Measurements from ENCODE around the gene PHF13.
"Not testable (repeated sequence)": the region's sequence is repeated elsewhere in the genome, so short reads cannot be mapped to it uniquely, and the experiment has no call there.

PHF13 gene

GRCh38 chr1:6587261-6588005 lies 26.1 kb upstream of the PHF13 start:
- no peak for DNase-seq (ENCODE audit: low spot score)

GRCh38 chr1:6588128-6588892 lies 25.2 kb upstream of the PHF13 start:
- DNase-seq (ENCODE audit: low spot score): no peak

GRCh38 chr1:6588893-6589520 lies 24.5 kb upstream of the PHF13 start:
- DNase-seq (ENCODE audit: low spot score): no peak

GRCh38 chr1:6590046-6590445 lies 23.5 kb upstream of the PHF13 start:
- DNase-seq (ENCODE audit: low spot score): no peak

GRCh38 chr1:6591222-6591621 lies 22.3 kb upstream of the PHF13 start:
- no peak for DNase-seq (ENCODE audit: low spot score)

- DNase-seq (ENCODE audit: low spot score): no peak
Measured at GRCh38 chr1:6591644-6592043, 21.9 kb upstream of the PHF13 start.

GRCh38 chr1:6592441-6592840 lies 21.1 kb upstream of the PHF13 start:
- DNase-seq (ENCODE audit: low spot score): no peak

GRCh38 chr1:6592865-6593593 lies 20.5 kb upstream of the PHF13 start:
- no peak for DNase-seq (ENCODE audit: low spot score)

GRCh38 chr1:6593810-6594209 lies 19.7 kb upstream of the PHF13 start:
- DNase-seq (ENCODE audit: low spot score): no peak

- no peak for DNase-seq (ENCODE audit: low spot score)
Measured at GRCh38 chr1:6594977-6595740, 18.4 kb upstream of the PHF13 start.

GRCh38 chr1:6596351-6596750 lies 17.2 kb upstream of the PHF13 start:
- no peak for DNase-seq (ENCODE audit: low spot score)

GRCh38 chr1:6596886-6597776 lies 16.4 kb upstream of the PHF13 start:
- DNase-seq (ENCODE audit: low spot score): no peak

- no peak for DNase-seq (ENCODE audit: low spot score)
Measured at GRCh38 chr1:6597777-6598131, 15.8 kb upstream of the PHF13 start.

GRCh38 chr1:6599141-6599975 lies 14.2 kb upstream of the PHF13 start:
- no peak for DNase-seq (ENCODE audit: low spot score)

- DNase-seq (ENCODE audit: low spot score): not testable (repeated sequence)
Measured at GRCh38 chr1:6599991-6600390, 13.5 kb upstream of the PHF13 start.

GRCh38 chr1:6600410-6601048 lies 13.0 kb upstream of the PHF13 start:
- DNase-seq (ENCODE audit: low spot score): no peak

- DNase-seq (ENCODE audit: low spot score): peak; percentile 50
Measured at GRCh38 chr1:6601049-6601922, 12.2 kb upstream of the PHF13 start.
